Ishikawa (cell line): ENCODE data around the gene FGF8.

Source experiments
- CEBPB ChIP-seq: IDR thresholded peaks from 2 replicates; pipeline ENCODE4 v1.6.1; 2012
- CREB1 ChIP-seq: IDR thresholded peaks from 2 replicates; pipeline ENCODE4 v1.6.1; 2012; ENCODE audit warnings: low read depth
- EGR1 ChIP-seq: IDR thresholded peaks from 2 replicates; pipeline ENCODE4 v1.6.1; 2012
- EP300 ChIP-seq: IDR thresholded peaks from 2 replicates; pipeline ENCODE4 v1.6.1; 2012; ENCODE audit warnings: borderline replicate concordance
- FOXM1 ChIP-seq: IDR thresholded peaks from 2 replicates; pipeline ENCODE4 v1.6.1; 2012; ENCODE audit warnings: low read depth, borderline replicate concordance
- MAX ChIP-seq: IDR thresholded peaks from 2 replicates; pipeline ENCODE4 v1.6.1; 2012
- NFIC ChIP-seq: IDR thresholded peaks from 2 replicates; pipeline ENCODE4 v1.6.1; 2012
- RAD21 ChIP-seq: IDR thresholded peaks from 2 replicates; pipeline ENCODE4 v1.6.1; 2012; ENCODE audit warnings: low read depth
- REST ChIP-seq: IDR thresholded peaks from 2 replicates; pipeline ENCODE4 v1.6.1; 2012; ENCODE audit warnings: low read depth, mild to moderate bottlenecking
- TAF1 ChIP-seq: IDR thresholded peaks from 2 replicates; pipeline ENCODE4 v1.6.1; 2012; ENCODE audit warnings: low read depth, mild to moderate bottlenecking
- TCF12 ChIP-seq: IDR thresholded peaks from 2 replicates; pipeline ENCODE4 v1.6.1; 2012; ENCODE audit warnings: low read depth
- TEAD4 ChIP-seq: IDR thresholded peaks from 2 replicates; pipeline ENCODE4 v1.6.1; 2012
- USF1 ChIP-seq: IDR thresholded peaks from 2 replicates; pipeline ENCODE4 v1.6.1; 2012
- YY1 ChIP-seq: IDR thresholded peaks from 2 replicates; pipeline ENCODE4 v1.6.1; 2012; ENCODE audit warnings: low read depth
- ZBTB7A ChIP-seq: IDR thresholded peaks from 2 replicates; pipeline ENCODE4 v1.6.1; 2012; ENCODE audit warnings: low read depth

The FGF8 gene

GRCh38 chr10:101769541-101770180, 6.3 kb downstream of the FGF8 start:
- no peak for TF ChIP-seq EP300
- no peak for TF ChIP-seq ZBTB7A
- TF ChIP-seq TEAD4, result no peak
- TF ChIP-seq MAX, result no peak
- TF ChIP-seq CREB1, result no peak
- TF ChIP-seq RAD21, result no peak
- TF ChIP-seq TAF1, result no peak
- TF ChIP-seq FOXM1, result no peak
- no peak for TF ChIP-seq CEBPB
- TF ChIP-seq NFIC, result no peak
- TF ChIP-seq EGR1, result no peak
- no peak for TF ChIP-seq TCF12
- no peak for TF ChIP-seq USF1
- no peak for TF ChIP-seq YY1
- no peak for TF ChIP-seq REST

GRCh38 chr10:101768791-101769170, 7.1 kb downstream of the FGF8 start:
- TF ChIP-seq NFIC (no peak), ZBTB7A (no peak)

GRCh38 chr10:101767966-101768790, 7.7 kb downstream of the FGF8 start:
- TF ChIP-seq MAX (no peak), EP300 (no peak), FOXM1 (no peak), REST (no peak), RAD21 (no peak), TAF1 (no peak)

GRCh38 chr10:101767600-101767945, 8.3 kb downstream of the FGF8 start:
- TF ChIP-seq YY1 (no peak), ZBTB7A (no peak), EGR1 (no peak), TCF12 (no peak), EP300 (no peak), NFIC (no peak), REST (no peak), CEBPB (no peak), CREB1 (no peak), MAX (no peak)
